ENCODE measurements around the gene IRF2. TPM values are rescaled to one million over a fixed set of nuclear protein-coding genes. Genes with fewer than 3 reads are reported as not detected.

IRF2 gene
- total and polyA plus RNA-seq, 4 experiments from 2014 or later = 66.7 to 87.2 (median 71.5) TPM

DNA sequence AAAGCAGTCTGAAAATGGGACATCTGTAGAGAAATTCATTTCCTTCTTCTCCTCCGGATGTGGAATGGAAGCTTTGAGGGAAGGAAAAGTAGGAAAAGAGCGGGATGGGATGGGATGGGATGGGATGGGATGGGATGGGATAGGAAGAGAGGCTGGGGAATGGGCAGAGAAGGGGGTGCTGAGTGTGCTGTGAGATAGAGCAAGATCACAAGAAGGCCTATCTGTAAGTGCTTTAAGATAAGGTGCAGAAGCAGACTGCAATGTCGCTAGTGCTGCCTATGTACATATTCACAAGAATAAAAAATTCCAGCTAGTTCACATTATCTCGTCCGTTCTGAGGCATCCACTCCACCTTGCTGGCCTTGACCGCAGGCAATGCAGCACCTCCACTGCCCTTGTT lies 86.2 kb downstream of the IRF2 start:
- no peak overlapping the region for H3K4me3 ChIP-seq (ENCODE audit: low read length in 2 of 2)
- Mint-ChIP-seq H3K4me1 (peaks cover 20 to 48% (median 38%) of the 10 kb centered on the region in 4 donors), H3K36me3 (peaks cover 62 to 66% of the 10 kb centered on the region in 2 donors), H3K4me3 (no peak overlapping the region), H3K9me3 (no peaks in the 10 kb centered on the region), H3K27ac (peak overlapping the region in 2 of 7 donors; percentile 52 to 57), H3K27me3 (no peaks in the 10 kb centered on the region)
- POLR2A ChIA-PET (ENCODE audit: partially characterized antibody) = no interaction called here
- H3K27ac ChIP-seq (ENCODE audit: low read depth, low read length) = no peak overlapping the region
- peaks cover 34% of the 10 kb centered on the region for H3K36me3 ChIP-seq (ENCODE audit: insufficient read depth, low read length)
- no peak for DNase-seq
- CTCF ChIA-PET (ENCODE audit: partially characterized antibody) = interaction anchor here (1.0 to 1.1 kb wide), 2 partner anchors 100 to 122 kb away, joined by 3 to 4 read pairs; no protein-coding TSS in a partner anchor
- no peaks in the 10 kb centered on the region for H3K9me3 ChIP-seq (ENCODE audit: control insufficient read depth in 1 of 2, low read length in 2 of 2)
- H3K27me3 ChIP-seq (ENCODE audit: insufficient read depth, low read length) = no peaks in the 10 kb centered on the region
- peaks cover 36% of the 10 kb centered on the region for H3K4me1 ChIP-seq (ENCODE audit: insufficient read depth, low read length)
- intact Hi-C loops (cut with micrococcal nuclease) = loop anchor here (10.0 kb wide), 1 partner anchor 123 kb away; no protein-coding TSS in a partner anchor

GRCh38 chr4:184387351-184387750 lies 87.0 kb downstream of the IRF2 start:
- Histone ChIP-seq H3K9me3 (ENCODE audit: control insufficient read depth in 1 of 2, low read length in 2 of 2) (no peaks in the 10 kb centered on the region), H3K4me3 (ENCODE audit: low read length in 2 of 2) (no peak overlapping the region), H3K27ac (ENCODE audit: low read depth, low read length) (no peak overlapping the region), H3K27me3 (ENCODE audit: insufficient read depth, low read length) (no peaks in the 10 kb centered on the region), H3K36me3 (ENCODE audit: insufficient read depth, low read length) (peaks cover 30% of the 10 kb centered on the region), H3K4me1 (ENCODE audit: insufficient read depth, low read length) (peaks cover 44% of the 10 kb centered on the region)
- H3K4me3 Mint-ChIP-seq = no peak overlapping the region
- intact Hi-C loops (cut with micrococcal nuclease) = loop anchor here (10.0 kb wide), 1 partner anchor 123 kb away; no protein-coding TSS in a partner anchor
- DNase-seq = no peak
- H3K36me3 Mint-ChIP-seq = peaks cover 54 to 59% of the 10 kb centered on the region in 2 donors
- H3K4me1 Mint-ChIP-seq = peaks cover 24 to 56% (median 44%) of the 10 kb centered on the region in 4 donors
- ChIA-PET POLR2A (ENCODE audit: partially characterized antibody) (no interaction called here), CTCF (ENCODE audit: partially characterized antibody) (interaction anchor here (1.0 kb wide), 1 partner anchor 121 kb away, joined by 3 read pairs; no protein-coding TSS in a partner anchor)
- H3K27me3 Mint-ChIP-seq = no peaks in the 10 kb centered on the region
- peak overlapping the region in 1 of 7 donors; percentile 7 for H3K27ac Mint-ChIP-seq
- no peaks in the 10 kb centered on the region for H3K9me3 Mint-ChIP-seq

GRCh38 chr4:184386271-184386781 lies 88.0 kb downstream of the IRF2 start:
- Histone ChIP-seq H3K4me3 (ENCODE audit: low read length in 2 of 2) (no peak overlapping the region), H3K27ac (ENCODE audit: low read depth, low read length) (no peak overlapping the region), H3K4me1 (ENCODE audit: insufficient read depth, low read length) (peaks cover 53% of the 10 kb centered on the region), H3K27me3 (ENCODE audit: insufficient read depth, low read length) (no peaks in the 10 kb centered on the region), H3K36me3 (ENCODE audit: insufficient read depth, low read length) (peaks cover 20% of the 10 kb centered on the region), H3K9me3 (ENCODE audit: control insufficient read depth in 1 of 2, low read length in 2 of 2) (no peaks in the 10 kb centered on the region)
- Mint-ChIP-seq H3K36me3 (peaks cover 51% of the 10 kb centered on the region in 2 donors), H3K9me3 (no peaks in the 10 kb centered on the region), H3K4me3 (peak overlapping the region in 1 of 8 donors; percentile 55), H3K27me3 (no peaks in the 10 kb centered on the region), H3K27ac (peak overlapping the region in 4 of 7 donors; percentile 51 to 82 (median 68)), H3K4me1 (peaks cover 24 to 65% (median 50%) of the 10 kb centered on the region in 4 donors)
- DNase-seq = no peak
- intact Hi-C loops (cut with micrococcal nuclease) = loop anchor here (10.0 kb wide), 1 partner anchor 122 kb away; no protein-coding TSS in a partner anchor
- ChIA-PET CTCF (ENCODE audit: partially characterized antibody) (interaction anchor here (1.3 kb wide), 1 partner anchor 22 kb away, joined by 4 read pairs; no protein-coding TSS in a partner anchor), POLR2A (ENCODE audit: partially characterized antibody) (no interaction called here)

GRCh38 chr4:184385705-184386141 lies 88.6 kb downstream of the IRF2 start:
- Histone ChIP-seq H3K9me3 (ENCODE audit: control insufficient read depth in 1 of 2, low read length in 2 of 2) (no peaks in the 10 kb centered on the region), H3K27me3 (ENCODE audit: insufficient read depth, low read length) (no peaks in the 10 kb centered on the region), H3K27ac (ENCODE audit: low read depth, low read length) (no peak overlapping the region), H3K4me1 (ENCODE audit: insufficient read depth, low read length) (peaks cover 53% of the 10 kb centered on the region), H3K36me3 (ENCODE audit: insufficient read depth, low read length) (peaks cover 14% of the 10 kb centered on the region), H3K4me3 (ENCODE audit: low read length in 2 of 2) (no peak overlapping the region)
- peaks cover 24 to 65% (median 49%) of the 10 kb centered on the region in 4 donors for H3K4me1 Mint-ChIP-seq
- ChIA-PET POLR2A (ENCODE audit: partially characterized antibody) (no interaction called here), CTCF (ENCODE audit: partially characterized antibody) (interaction anchor here (0.6 to 1.3 kb wide), 2 partner anchors 23 to 399 kb away, joined by 3 to 4 read pairs; no protein-coding TSS in a partner anchor)
- H3K4me3 Mint-ChIP-seq = peak overlapping the region in 1 of 8 donors; percentile 55
- intact Hi-C loops (cut with micrococcal nuclease) = loop anchor here (10.0 kb wide), 1 partner anchor 121 kb away; no protein-coding TSS in a partner anchor
- H3K27me3 Mint-ChIP-seq = no peaks in the 10 kb centered on the region
- DNase-seq = no peak
- peak overlapping the region in 3 of 7 donors; percentile 35 to 82 (median 65) for H3K27ac Mint-ChIP-seq
- H3K36me3 Mint-ChIP-seq = peaks cover 45% of the 10 kb centered on the region in 2 donors
- H3K9me3 Mint-ChIP-seq = no peaks in the 10 kb centered on the region

- no peaks in the 10 kb centered on the region for H3K9me3 Mint-ChIP-seq
- intact Hi-C loops (cut with micrococcal nuclease) = loop anchor here (10.0 kb wide), 1 partner anchor 120 kb away; no protein-coding TSS in a partner anchor
- POLR2A ChIA-PET (ENCODE audit: partially characterized antibody) = interaction anchor here (0.6 to 1.1 kb wide), 2 partner anchors 36 to 349 kb away, joined by 3 read pairs; partner anchors contain the start of gene CENPU
These were observed 89.4 kb downstream of the IRF2 start for GRCh38 chr4:184384810-184385557.

DNA sequence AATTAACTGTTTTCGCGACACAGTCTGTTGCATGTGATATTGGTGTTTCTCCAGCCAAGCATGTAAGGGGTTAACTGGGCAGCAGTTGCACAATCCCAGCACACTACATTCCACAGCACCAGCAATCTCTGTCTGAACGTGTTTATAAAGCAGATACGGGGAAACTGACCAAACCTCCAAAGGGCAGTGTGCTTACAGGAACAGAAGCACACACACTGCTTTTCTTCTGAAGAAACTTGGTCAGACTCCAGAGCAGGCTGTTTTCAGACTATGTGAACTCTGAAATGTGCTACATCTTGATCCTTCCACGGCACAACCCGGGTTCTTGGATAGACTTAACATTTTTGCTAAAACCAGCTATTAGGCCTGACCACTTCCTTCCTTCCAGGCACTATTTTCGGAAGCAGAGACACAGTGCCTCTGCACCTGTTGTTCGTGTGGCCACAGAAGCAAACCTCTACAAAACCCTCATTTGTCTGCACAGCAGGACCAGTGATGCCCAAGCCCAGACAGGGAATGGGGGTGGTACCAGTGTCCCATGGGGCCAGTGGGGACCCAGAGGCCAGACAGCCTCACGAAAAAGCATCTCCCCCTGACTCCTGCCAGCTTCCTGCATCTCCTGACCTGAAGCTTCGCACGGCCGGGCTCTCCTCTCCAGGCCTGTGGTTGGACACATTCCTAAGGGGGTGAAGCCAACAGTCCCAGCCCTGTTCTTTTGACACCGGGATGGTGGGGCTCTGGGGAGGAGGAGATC lies 90.1 kb downstream of the IRF2 start:
- H3K27me3 Mint-ChIP-seq = no peaks in the 10 kb centered on the region
- peaks cover 6% of the 10 kb centered on the region for H3K36me3 ChIP-seq (ENCODE audit: insufficient read depth, low read length)
- peak overlapping the region in 1 of 2 donors; percentile 31 for H3K4me3 ChIP-seq (ENCODE audit: low read length in 2 of 2)
- peak overlapping the region in 6 of 7 donors; percentile 7 to 73 (median 48) for H3K27ac Mint-ChIP-seq
- H3K4me1 ChIP-seq (ENCODE audit: insufficient read depth, low read length) = peaks cover 53% of the 10 kb centered on the region
- DNase-seq = peak in 3 of 5 donors; percentile 5 to 11 (median 9)
- CTCF ChIA-PET (ENCODE audit: partially characterized antibody) = interaction anchor here (1.3 kb wide), 1 partner anchor 120 kb away, joined by 5 read pairs; no protein-coding TSS in a partner anchor
- H3K36me3 Mint-ChIP-seq = peaks cover 31% of the 10 kb centered on the region in 2 donors
- intact Hi-C loops (cut with micrococcal nuclease) = loop anchor here (10.0 kb wide), 1 partner anchor 119 kb away; no protein-coding TSS in a partner anchor
- peak overlapping the region; percentile 17 to 78 (median 60) for H3K4me3 Mint-ChIP-seq
- no peaks in the 10 kb centered on the region for H3K9me3 ChIP-seq (ENCODE audit: control insufficient read depth in 1 of 2, low read length in 2 of 2)
- no peaks in the 10 kb centered on the region for H3K9me3 Mint-ChIP-seq
- POLR2A ChIA-PET (ENCODE audit: partially characterized antibody) = interaction anchor here (0.6 to 1.1 kb wide), 2 partner anchors 36 to 350 kb away, joined by 3 read pairs; partner anchors contain the start of gene CENPU
- no peak overlapping the region for H3K27ac ChIP-seq (ENCODE audit: low read depth, low read length)
- peaks cover 24 to 65% (median 49%) of the 10 kb centered on the region in 4 donors for H3K4me1 Mint-ChIP-seq
- H3K27me3 ChIP-seq (ENCODE audit: insufficient read depth, low read length) = no peaks in the 10 kb centered on the region

More at GRCh38 chr4:184384810-184385557, 89.4 kb downstream of the IRF2 start:
- no peaks in the 10 kb centered on the region for H3K27me3 Mint-ChIP-seq
- peak overlapping the region in 6 of 8 donors; percentile 17 to 78 (median 51) for H3K4me3 Mint-ChIP-seq
- no peak overlapping the region for H3K27ac ChIP-seq (ENCODE audit: low read depth, low read length)
- no peaks in the 10 kb centered on the region for H3K27me3 ChIP-seq (ENCODE audit: insufficient read depth, low read length)
- peaks cover 24 to 65% (median 49%) of the 10 kb centered on the region in 4 donors for H3K4me1 Mint-ChIP-seq
- peaks cover 37 to 38% of the 10 kb centered on the region in 2 donors for H3K36me3 Mint-ChIP-seq
- CTCF ChIA-PET (ENCODE audit: partially characterized antibody) = interaction anchor here (0.6 to 1.3 kb wide), 3 partner anchors 24 to 400 kb away, joined by 3 to 5 read pairs (median 4); no protein-coding TSS in a partner anchor
- DNase-seq = no peak
- peaks cover 7% of the 10 kb centered on the region for H3K36me3 ChIP-seq (ENCODE audit: insufficient read depth, low read length)
- H3K4me3 ChIP-seq (ENCODE audit: low read length in 2 of 2) = no peak overlapping the region
- peaks cover 53% of the 10 kb centered on the region for H3K4me1 ChIP-seq (ENCODE audit: insufficient read depth, low read length)
- peak overlapping the region in 2 of 7 donors; percentile 27 to 65 for H3K27ac Mint-ChIP-seq
- H3K9me3 ChIP-seq (ENCODE audit: control insufficient read depth in 1 of 2, low read length in 2 of 2) = no peaks in the 10 kb centered on the region
